Fibroblast of upper back skin (primary cell): ENCODE results near the gene CSMD2.

ENCODE experiments used
- DNase-seq: peaks from one replicate; pipeline ENCODE4 v3.0.0-alpha.2; 2013

Gene CSMD2

GRCh38 chr1:33791251-33791650 is 373.8 kb downstream of the CSMD2 start:
- no peak for DNase-seq

GRCh38 chr1:33790577-33790976 is 374.5 kb downstream of the CSMD2 start:
- no peak for DNase-seq

GRCh38 chr1:33784876-33785275 is 380.2 kb downstream of the CSMD2 start:
- DNase-seq: no peak

GRCh38 chr1:33782776-33783175 is 382.3 kb downstream of the CSMD2 start:
- no peak for DNase-seq

- DNase-seq: no peak
These were observed 383.4 kb downstream of the CSMD2 start for GRCh38 chr1:33781652-33782051.

GRCh38 chr1:33777337-33777736 is 387.7 kb downstream of the CSMD2 start:
- DNase-seq: no peak

- no peak for DNase-seq
These were observed 396.2 kb downstream of the CSMD2 start for GRCh38 chr1:33768821-33769220.

- DNase-seq: no peak
These were observed 396.9 kb downstream of the CSMD2 start for GRCh38 chr1:33768106-33768505.

GRCh38 chr1:33764149-33764548 is 400.9 kb downstream of the CSMD2 start:
- DNase-seq: no peak

- DNase-seq: peak; percentile 69
These were observed 401.6 kb downstream of the CSMD2 start for GRCh38 chr1:33763406-33763805.

- DNase-seq: peak; percentile 50
These were observed 402.1 kb downstream of the CSMD2 start for GRCh38 chr1:33762962-33763361.

- DNase-seq: peak; percentile 86
These were observed 402.8 kb downstream of the CSMD2 start for GRCh38 chr1:33762109-33762830.

- peak; percentile 35 for DNase-seq
These were observed 406.3 kb downstream of the CSMD2 start for GRCh38 chr1:33758698-33759097.

- no peak for DNase-seq
These were observed 411.8 kb downstream of the CSMD2 start for GRCh38 chr1:33753087-33753856.

- no peak for DNase-seq
These were observed 419.1 kb downstream of the CSMD2 start for GRCh38 chr1:33745942-33746341.

- DNase-seq: no peak
These were observed 421.6 kb downstream of the CSMD2 start for GRCh38 chr1:33743221-33743998.

- no peak for DNase-seq
These were observed 422.4 kb downstream of the CSMD2 start for GRCh38 chr1:33742663-33743062.

- no peak for DNase-seq
These were observed 423.3 kb downstream of the CSMD2 start for GRCh38 chr1:33741749-33742148.

GRCh38 chr1:33740040-33740744 is 424.8 kb downstream of the CSMD2 start:
- DNase-seq: no peak

GRCh38 chr1:33738976-33739375 is 426.1 kb downstream of the CSMD2 start:
- DNase-seq: no peak

GRCh38 chr1:33738536-33738935 is 426.5 kb downstream of the CSMD2 start:
- no peak for DNase-seq

- DNase-seq: no peak
These were observed 428.5 kb downstream of the CSMD2 start for GRCh38 chr1:33736496-33736895.

GRCh38 chr1:33735624-33736023 is 429.4 kb downstream of the CSMD2 start:
- DNase-seq: peak; percentile 45
